Hepatocyte (in vitro differentiated cells): ENCODE data around the gene UMAD1. TPM values are rescaled to one million over a fixed set of nuclear protein-coding genes. Genes with fewer than 3 reads are reported as not detected.

ENCODE experiments used
- DNase-seq: peaks from one replicate; pipeline ENCODE4 v3.0.0-alpha.2; 2016; ENCODE audit warnings: low spot score
- H2AFZ ChIP-seq: fragments of 200-600 bp; sonication (generic); 2 replicates; pipeline ENCODE4 v1.6.0; 2016; ENCODE audit warnings: antibody characterized with exemption, mild to moderate bottlenecking
- H3K27ac ChIP-seq: fragments of 200-600 bp; sonication (generic); 2 replicates; pipeline ENCODE4 v1.5.1; 2016; ENCODE audit warnings: mild to moderate bottlenecking
- H3K27me3 ChIP-seq: fragments of 200-600 bp; sonication (generic); 2 replicates; pipeline ENCODE4 v1.6.1; 2016
- H3K36me3 ChIP-seq: fragments of 200-600 bp; sonication (generic); replicated peaks from 2 replicates; pipeline ENCODE4 v1.5.1; 2016; ENCODE audit warnings: low read depth; ENCODE audit not compliant: insufficient read depth
- H3K4me1 ChIP-seq: fragments of 200-600 bp; sonication (generic); 2 replicates; pipeline ENCODE4 v1.5.1; 2016; ENCODE audit warnings: mild to moderate bottlenecking, moderate library complexity; ENCODE audit not compliant: insufficient read depth
- H3K4me2 ChIP-seq: fragments of 200-600 bp; sonication (generic); 2 replicates; pipeline ENCODE4 v1.6.0; 2016
- H3K4me3 ChIP-seq: fragments of 200-600 bp; sonication (generic); 2 replicates; pipeline ENCODE4 v1.5.1; 2016; ENCODE audit warnings: mild to moderate bottlenecking
- H3K79me2 ChIP-seq: fragments of 200-600 bp; sonication (generic); 2 replicates; pipeline ENCODE4 v1.6.0; 2017; ENCODE audit warnings: mild to moderate bottlenecking
- H3K9me2 ChIP-seq: fragments of 200-600 bp; sonication (generic); replicated peaks from 2 replicates; pipeline ENCODE4 v1.6.0; 2017; ENCODE audit warnings: mild to moderate bottlenecking; ENCODE audit not compliant: insufficient read depth
- H3K9me3 ChIP-seq: fragments of 200-600 bp; sonication (generic); 2 replicates; pipeline ENCODE4 v1.5.1; 2016; ENCODE audit warnings: low read depth, mild to moderate bottlenecking
- H4K20me1 ChIP-seq: fragments of 200-600 bp; sonication (generic); 2 replicates; pipeline ENCODE4 v1.6.0; 2016; ENCODE audit warnings: mild to moderate bottlenecking; ENCODE audit not compliant: insufficient read depth, poor library complexity, severe bottlenecking
- EZH2 ChIP-seq: fragments of 200-600 bp; sonication (generic); IDR thresholded peaks from 2 replicates; pipeline ENCODE4 v1.6.1; 2016; ENCODE audit warnings: antibody characterized with exemption, mild to moderate bottlenecking, borderline replicate concordance
- EZH2phosphoT487 ChIP-seq: fragments of 200-600 bp; sonication (generic); IDR thresholded peaks from one replicate; pipeline ENCODE4 v1.6.1; 2018; ENCODE audit warnings: antibody characterized with exemption, mild to moderate bottlenecking, low read depth, moderate library complexity; ENCODE audit not compliant: unreplicated experiment, severe bottlenecking
- WGBS: methylation state at CpG from one replicate; pipeline ENCODE4 v1.1.6; 2016; ENCODE audit warnings: low lambda C conversion rate; ENCODE audit errors: missing lambda C conversion rate; 5-methylcytosine and 5-hydroxymethylcytosine counted together
- polyA plus RNA-seq: library from polyadenylated mRNA; unstranded; fragments of >200 nt; fragmentation: Nextera tagmentation; extraction: Ambion mirVana; gene quantifications from 2 replicates; pipeline ENCODE4 v1.2.1, GENCODE V29; 2016
- total RNA-seq: library from RNA; depleted of rRNA; stranded (reverse); fragments of >200 nt; gene quantifications from 2 replicates; pipeline ENCODE4 v1.2.3, GENCODE V29; 2014
- TF ChIP-seq, protein P1 (sequence below): fragments of 200-600 bp; sonication (generic); IDR thresholded peaks from 2 replicates; pipeline ENCODE4 v1.5.1; 2016; ENCODE audit warnings: antibody characterized with exemption, mild to moderate bottlenecking; ENCODE audit not compliant: poor library complexity

Gene UMAD1
- total and polyA plus RNA-seq, 2 experiments from 2014 or later, result 15.7 to 29.0 TPM

DNA sequence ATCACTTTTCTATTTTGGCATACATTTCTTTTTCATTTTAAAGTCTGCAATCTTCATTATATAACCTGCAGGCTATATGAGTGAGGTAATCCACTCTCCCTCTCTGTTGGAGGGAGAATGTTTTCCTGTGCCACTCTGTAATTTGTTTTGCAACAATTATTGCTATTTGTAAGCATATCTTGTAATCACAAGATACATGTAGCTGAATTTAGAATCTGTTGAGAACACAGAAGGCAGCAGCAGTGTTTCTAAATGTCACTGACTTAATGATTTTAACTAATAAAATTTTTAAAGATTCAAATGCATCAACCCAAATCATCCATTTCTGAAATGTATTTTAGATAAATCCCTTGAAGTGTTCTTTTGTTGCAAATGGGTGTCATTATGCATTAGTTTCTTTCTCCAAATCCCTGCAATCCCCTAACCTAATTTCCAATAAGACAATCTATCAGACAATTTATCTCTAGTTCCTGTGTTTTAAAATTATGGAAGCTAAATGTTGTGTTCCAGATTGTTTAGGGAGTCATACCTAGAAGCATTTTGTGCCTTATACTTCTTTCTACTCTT is 19.8 kb upstream of the UMAD1 start:
- no peaks in the 10 kb centered on the region for H3K27me3 ChIP-seq
- no peaks in the 10 kb centered on the region for H3K79me2 ChIP-seq

DNA sequence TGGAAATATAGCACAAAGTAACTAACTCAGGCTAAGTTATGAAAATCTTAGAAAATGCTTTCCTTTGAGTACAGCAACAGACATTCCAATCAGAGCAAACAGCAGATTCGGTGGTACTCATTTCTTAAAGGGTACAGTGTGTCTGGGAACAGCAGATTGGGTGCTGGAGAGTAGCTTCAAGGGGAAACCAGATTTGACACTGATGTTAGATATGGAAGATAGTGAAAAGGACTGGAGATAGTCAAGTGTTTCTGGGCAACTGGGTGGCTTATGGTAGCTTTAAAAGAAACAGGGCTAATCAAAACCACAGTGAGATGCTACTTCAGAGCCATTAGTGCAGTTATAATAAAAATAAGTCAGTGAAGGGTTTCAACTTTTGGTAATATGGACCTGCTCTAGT is 12.1 kb upstream of the UMAD1 start:
- no peaks in the 10 kb centered on the region for H3K79me2 ChIP-seq

More for the DNA sequence above, 19.8 kb upstream of the UMAD1 start:
- Histone ChIP-seq H4K20me1 (no peaks in the 10 kb centered on the region), H3K4me2 (no peak overlapping the region), H3K27ac (no peak overlapping the region), H3K4me1 (no peaks in the 10 kb centered on the region), H3K9me2 (no peaks in the 10 kb centered on the region), H3K36me3 (no peaks in the 10 kb centered on the region), H3K4me3 (no peak overlapping the region), H3K9me3 (no peaks in the 10 kb centered on the region), H2AFZ (no peak overlapping the region)
- TF ChIP-seq, protein P1, sequence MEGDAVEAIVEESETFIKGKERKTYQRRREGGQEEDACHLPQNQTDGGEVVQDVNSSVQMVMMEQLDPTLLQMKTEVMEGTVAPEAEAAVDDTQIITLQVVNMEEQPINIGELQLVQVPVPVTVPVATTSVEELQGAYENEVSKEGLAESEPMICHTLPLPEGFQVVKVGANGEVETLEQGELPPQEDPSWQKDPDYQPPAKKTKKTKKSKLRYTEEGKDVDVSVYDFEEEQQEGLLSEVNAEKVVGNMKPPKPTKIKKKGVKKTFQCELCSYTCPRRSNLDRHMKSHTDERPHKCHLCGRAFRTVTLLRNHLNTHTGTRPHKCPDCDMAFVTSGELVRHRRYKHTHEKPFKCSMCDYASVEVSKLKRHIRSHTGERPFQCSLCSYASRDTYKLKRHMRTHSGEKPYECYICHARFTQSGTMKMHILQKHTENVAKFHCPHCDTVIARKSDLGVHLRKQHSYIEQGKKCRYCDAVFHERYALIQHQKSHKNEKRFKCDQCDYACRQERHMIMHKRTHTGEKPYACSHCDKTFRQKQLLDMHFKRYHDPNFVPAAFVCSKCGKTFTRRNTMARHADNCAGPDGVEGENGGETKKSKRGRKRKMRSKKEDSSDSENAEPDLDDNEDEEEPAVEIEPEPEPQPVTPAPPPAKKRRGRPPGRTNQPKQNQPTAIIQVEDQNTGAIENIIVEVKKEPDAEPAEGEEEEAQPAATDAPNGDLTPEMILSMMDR, result no peak
- TF ChIP-seq EZH2 (no peak), EZH2phosphoT487 (no peak)
- no peak for DNase-seq

DNA sequence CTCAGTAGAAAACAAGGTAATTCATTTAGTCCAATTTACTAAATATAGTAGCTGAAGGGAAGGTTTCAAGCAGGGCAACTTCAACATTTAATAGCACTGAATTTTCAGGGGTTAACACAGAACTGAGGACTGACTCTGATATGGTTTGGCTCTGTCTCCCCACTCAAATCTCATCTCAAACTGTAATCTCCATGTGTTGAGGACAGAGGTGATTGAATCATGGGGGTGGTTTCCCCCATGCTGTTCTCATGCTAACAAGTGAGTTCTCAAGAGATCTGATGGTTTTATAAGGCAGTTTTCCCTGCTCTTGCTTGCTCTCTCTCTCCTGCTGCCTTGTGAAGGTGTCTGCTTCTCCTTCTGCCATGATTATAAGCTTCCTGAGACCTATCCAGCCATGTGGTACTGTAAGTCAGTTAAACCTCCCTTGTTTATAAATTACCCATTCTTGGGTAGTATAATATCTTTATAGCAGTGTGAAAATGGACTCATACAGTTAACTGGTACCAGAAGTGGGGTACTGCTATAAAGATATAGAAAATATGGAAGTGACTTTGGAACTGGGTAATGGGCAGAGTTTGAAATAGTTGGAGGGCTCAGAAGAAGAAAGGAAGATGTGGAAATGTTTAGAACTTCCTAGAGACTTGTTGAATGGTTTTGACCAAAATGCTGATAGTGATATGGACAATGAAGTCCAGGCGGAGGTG is 9.8 kb upstream of the UMAD1 start:
- H3K4me3 ChIP-seq, result no peak overlapping the region
- DNase-seq, result no peak
- H3K9me3 ChIP-seq, result no peaks in the 10 kb centered on the region
- H3K4me1 ChIP-seq, result no peaks in the 10 kb centered on the region
- no peaks in the 10 kb centered on the region for H3K27me3 ChIP-seq
- no peak overlapping the region for H3K4me2 ChIP-seq
- H3K27ac ChIP-seq, result no peak overlapping the region
- H3K79me2 ChIP-seq, result no peaks in the 10 kb centered on the region
- no peaks in the 10 kb centered on the region for H3K9me2 ChIP-seq
- 100% methylated on average over 1 of the region's 1 CpG for WGBS
- TF ChIP-seq, protein P1, result no peak
- TF ChIP-seq EZH2phosphoT487, result no peak
- no peak for TF ChIP-seq EZH2
- H4K20me1 ChIP-seq, result no peaks in the 10 kb centered on the region
- H3K36me3 ChIP-seq, result no peaks in the 10 kb centered on the region
- H2AFZ ChIP-seq, result no peak overlapping the region

More for the DNA sequence above, 12.1 kb upstream of the UMAD1 start:
- H3K27me3 ChIP-seq, result no peaks in the 10 kb centered on the region
- 75% methylated on average over 1 of the region's 1 CpG for WGBS
- H3K4me1 ChIP-seq, result no peaks in the 10 kb centered on the region
- no peaks in the 10 kb centered on the region for H3K9me2 ChIP-seq
- TF ChIP-seq EZH2, result no peak
- TF ChIP-seq, protein P1, result no peak
- no peak for TF ChIP-seq EZH2phosphoT487
- H3K27ac ChIP-seq, result no peak overlapping the region
- no peak overlapping the region for H3K4me2 ChIP-seq
- no peaks in the 10 kb centered on the region for H4K20me1 ChIP-seq
- H3K36me3 ChIP-seq, result no peaks in the 10 kb centered on the region
- H3K9me3 ChIP-seq, result no peaks in the 10 kb centered on the region
- no peak overlapping the region for H3K4me3 ChIP-seq
- no peak overlapping the region for H2AFZ ChIP-seq
- no peak for DNase-seq
